Liver (tissue), 9 donors: Measurements from ENCODE around the gene ZNF487. TPM values are rescaled to one million over a fixed set of nuclear protein-coding genes. Genes with fewer than 3 reads are reported as not detected.

Experiments
- DNase-seq: peaks from one replicate; pipeline ENCODE4 v3.0.0-alpha.2; 2017; ENCODE audit warnings: low spot score
- H3K27ac ChIP-seq, 2 donors: one replicate each; pipeline ENCODE4 v1.7.0; 2013; ENCODE audit warnings: inconsistent platforms in 2 of 2, low read length in 2 of 2, control low read depth in 1 of 2, low read depth in 1 of 2, mild to moderate bottlenecking in 1 of 2
- H3K27me3 ChIP-seq, 4 donors: one replicate each; pipeline versions ENCODE4 v1.6.1 to v1.7.0; 2013; ENCODE audit warnings: low read length in 3 of 4, inconsistent platforms in 1 of 4, mild to moderate bottlenecking in 1 of 4, moderate library complexity in 1 of 4; ENCODE audit not compliant: control insufficient read depth in 4 of 4, insufficient read depth in 4 of 4
- H3K36me3 ChIP-seq, 4 donors: one replicate each; pipeline versions ENCODE4 v1.6.1 to v1.7.0; 2013; ENCODE audit warnings: low read length in 3 of 4, mild to moderate bottlenecking in 3 of 4, low read depth in 1 of 4, moderate library complexity in 1 of 4; ENCODE audit not compliant: control insufficient read depth in 4 of 4, insufficient read depth in 3 of 4
- H3K4me1 ChIP-seq, 4 donors: one replicate each; pipeline versions ENCODE4 v1.6.1 to v1.7.0; 2013; ENCODE audit warnings: low read length in 3 of 4, mild to moderate bottlenecking in 3 of 4, moderate library complexity in 1 of 4; ENCODE audit not compliant: control insufficient read depth in 4 of 4, insufficient read depth in 4 of 4
- H3K4me3 ChIP-seq, 3 donors: one replicate each; pipeline versions ENCODE4 v1.6.1 to v1.7.0; 2013; ENCODE audit warnings: low read length in 3 of 3, control low read depth in 1 of 3, low read depth in 1 of 3, mild to moderate bottlenecking in 1 of 3
- H3K9ac ChIP-seq, 2 donors: one replicate each; pipeline ENCODE4 v1.7.0; 2013; ENCODE audit warnings: low read length in 2 of 2, mild to moderate bottlenecking in 2 of 2, moderate library complexity in 2 of 2, control low read depth in 1 of 2, low read depth in 1 of 2
- H3K9me3 ChIP-seq, 4 donors: one replicate each; pipeline versions ENCODE4 v1.6.1 to v1.7.0; 2013; ENCODE audit warnings: low read length in 3 of 4; ENCODE audit not compliant: control insufficient read depth in 4 of 4
- ATF3 ChIP-seq: IDR thresholded peaks from 2 replicates; pipeline ENCODE4 v1.6.1; 2016; ENCODE audit warnings: antibody characterized with exemption
- CTCF ChIP-seq: fragments of 150-350 bp; IDR thresholded peaks from 2 replicates; pipeline ENCODE4 v1.5.1; 2017; ENCODE audit warnings: improper control_type of control experiment, low read depth, low read length; ENCODE audit not compliant: missing input control
- EGR1 ChIP-seq, 2 donors: IDR thresholded peaks; 2 replicates each; pipeline ENCODE4 v1.6.1; 2016 to 2018; ENCODE audit warnings: antibody characterized with exemption in 2 of 2, low read depth in 2 of 2
- FOXA1 ChIP-seq: IDR thresholded peaks from 2 replicates; pipeline ENCODE4 v1.6.1; 2016; ENCODE audit warnings: antibody characterized with exemption
- FOXA2 ChIP-seq: IDR thresholded peaks from 2 replicates; pipeline ENCODE4 v1.6.1; 2016; ENCODE audit warnings: antibody characterized with exemption
- GABPA ChIP-seq, 2 donors: IDR thresholded peaks in 1 of 2; conservative IDR thresholded peaks in 1 of 2; 2 replicates each; pipeline ENCODE4 v1.6.1; 2016; ENCODE audit warnings: antibody characterized with exemption in 2 of 2, mild to moderate bottlenecking in 1 of 2, moderate library complexity in 1 of 2
- HNF4A ChIP-seq, 2 donors: conservative IDR thresholded peaks; 2 replicates each; pipeline ENCODE4 v1.6.1; 2016; ENCODE audit warnings: antibody characterized with exemption in 2 of 2, mild to moderate bottlenecking in 2 of 2
- HNF4G ChIP-seq: IDR thresholded peaks from 2 replicates; pipeline ENCODE4 v1.6.1; 2016; ENCODE audit warnings: antibody characterized with exemption
- JUND ChIP-seq, 2 donors: IDR thresholded peaks; 2 replicates each; pipeline ENCODE4 v1.6.1; 2016; ENCODE audit warnings: antibody characterized with exemption in 2 of 2
- MAX ChIP-seq: IDR thresholded peaks from 2 replicates; pipeline ENCODE4 v1.6.1; 2016; ENCODE audit warnings: antibody characterized with exemption
- NR2F2 ChIP-seq: IDR thresholded peaks from 2 replicates; pipeline ENCODE4 v1.6.1; 2016; ENCODE audit warnings: antibody characterized with exemption
- RAD21 ChIP-seq, 2 donors: IDR thresholded peaks; 2 replicates each; pipeline ENCODE4 v1.6.1; 2016; ENCODE audit warnings: antibody characterized with exemption in 2 of 2, mild to moderate bottlenecking in 2 of 2
- RXRA ChIP-seq, 2 donors: IDR thresholded peaks; 2 replicates each; pipeline ENCODE4 v1.6.1; 2017 to 2018; ENCODE audit warnings: antibody characterized with exemption in 2 of 2, mild to moderate bottlenecking in 1 of 2
- SP1 ChIP-seq: IDR thresholded peaks from 2 replicates; pipeline ENCODE4 v1.6.1; 2018; ENCODE audit warnings: antibody characterized with exemption, mild to moderate bottlenecking
- TAF1 ChIP-seq: conservative IDR thresholded peaks from 2 replicates; pipeline ENCODE4 v1.6.1; 2016; ENCODE audit warnings: antibody characterized with exemption, mild to moderate bottlenecking
- YY1 ChIP-seq: IDR thresholded peaks from 2 replicates; pipeline ENCODE4 v1.6.1; 2016; ENCODE audit warnings: antibody characterized with exemption, mild to moderate bottlenecking
- ZBTB33 ChIP-seq: IDR thresholded peaks from 2 replicates; pipeline ENCODE4 v1.6.1; 2016; ENCODE audit warnings: antibody characterized with exemption
- WGBS: extraction: QIAGEN DNeasy Blood & Tissue Kit; methylation state at CpG from one replicate; pipeline ENCODE4 v1.1.7; 2013; 5-methylcytosine and 5-hydroxymethylcytosine counted together
- polyA plus RNA-seq, 2 donors: library from polyadenylated mRNA; stranded (reverse) in 1 of 2; unstranded in 1 of 2; fragments of 200-250 nt in 1 of 2; fragments of >200 nt in 1 of 2; fragmentation: Nextera tagmentation in 1 of 2; extraction: Ambion mirVana in 1 of 2; gene quantifications; one replicate each; pipeline versions ENCODE4 v1.2.1 to v1.2.3, GENCODE V29; 2013 to 2015
- total RNA-seq, 2 donors: library from RNA; depleted of rRNA; stranded (reverse); fragments of >200 nt; gene quantifications; one replicate each; pipeline ENCODE4 v1.2.3, GENCODE V29; 2014
- TF ChIP-seq, protein P1 (sequence below): IDR thresholded peaks from 2 replicates; pipeline ENCODE4 v1.6.1; 2016; ENCODE audit warnings: antibody characterized with exemption, mild to moderate bottlenecking
- donor health status: healthy.
- donor health status: healthy.
- donor health status: healthy.
- donor health status: healthy.
- donor health status: healthy.

ZNF487 gene
- total and polyA plus RNA-seq, 4 donors = 1.3 to 4.8 (median 1.9) TPM

DNA sequence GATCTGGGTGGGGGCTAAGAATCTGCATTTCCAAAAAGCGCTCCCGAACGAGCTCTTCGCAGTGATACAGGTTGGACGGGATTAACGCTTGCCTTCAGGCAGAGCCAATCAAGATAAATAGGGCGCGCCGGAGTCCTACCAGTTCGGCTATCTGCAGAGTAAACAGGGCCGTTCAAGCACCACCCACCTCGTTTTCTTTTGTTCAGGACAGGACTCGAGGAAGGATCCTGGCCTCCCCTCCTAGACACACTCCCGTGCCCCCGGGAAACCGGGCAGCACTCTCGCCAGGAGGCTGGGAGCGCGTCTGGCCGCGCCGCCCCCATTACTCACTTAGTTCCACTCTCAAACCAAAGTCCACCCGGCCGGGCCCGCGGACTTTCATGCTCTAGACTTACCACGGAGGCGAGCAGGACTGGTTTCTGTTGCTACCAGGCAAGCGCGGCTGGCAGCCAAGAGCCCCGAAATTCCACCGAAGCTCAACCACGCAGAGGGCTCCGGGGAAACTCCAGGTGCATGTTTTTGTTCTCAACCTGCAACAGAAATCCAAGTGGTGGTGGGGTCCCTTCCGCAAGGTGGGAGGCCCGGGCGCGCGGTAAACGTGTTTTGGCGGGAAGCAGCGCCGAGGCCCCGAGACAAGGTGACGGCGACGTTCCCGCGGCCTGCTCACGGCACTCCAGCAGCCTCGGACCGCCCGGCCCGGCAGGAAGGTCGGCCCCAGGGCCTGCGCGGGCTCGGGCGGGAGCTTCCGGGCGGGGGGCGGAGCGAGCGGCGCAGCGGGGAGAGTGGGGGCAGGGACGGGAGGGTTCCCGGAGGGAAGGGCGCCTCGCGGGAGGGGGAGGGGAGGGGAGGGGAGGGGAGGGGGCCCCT, 40.6 kb upstream of the ZNF487 start:
- peaks cover 9 to 65% (median 51%) of the 10 kb centered on the region in 4 donors for H3K4me1 ChIP-seq
- peak overlapping the region; percentile 83 to 87 (median 85) for H3K4me3 ChIP-seq
- no peaks in the 10 kb centered on the region for H3K9me3 ChIP-seq
- 1% methylated on average over 68 of the region's 71 CpGs for WGBS
- H3K9ac ChIP-seq = peak overlapping the region; percentile 49 to 63
- no peaks in the 10 kb centered on the region for H3K27me3 ChIP-seq
- TF ChIP-seq FOXA2 = peak; percentile 26
- TF ChIP-seq RAD21 (IDR thresholded peaks at IDR 0.05) = peak in 1 of 2 donors; percentile 18
- TF ChIP-seq GABPA (IDR thresholded peaks at IDR 0.05 in 1 of 2, conservative IDR thresholded peaks at IDR 0.05 in 1 of 2) = no peak
- peak; percentile 69 for TF ChIP-seq MAX
- peak; percentile 65 for TF ChIP-seq YY1
- TF ChIP-seq, protein P1, sequence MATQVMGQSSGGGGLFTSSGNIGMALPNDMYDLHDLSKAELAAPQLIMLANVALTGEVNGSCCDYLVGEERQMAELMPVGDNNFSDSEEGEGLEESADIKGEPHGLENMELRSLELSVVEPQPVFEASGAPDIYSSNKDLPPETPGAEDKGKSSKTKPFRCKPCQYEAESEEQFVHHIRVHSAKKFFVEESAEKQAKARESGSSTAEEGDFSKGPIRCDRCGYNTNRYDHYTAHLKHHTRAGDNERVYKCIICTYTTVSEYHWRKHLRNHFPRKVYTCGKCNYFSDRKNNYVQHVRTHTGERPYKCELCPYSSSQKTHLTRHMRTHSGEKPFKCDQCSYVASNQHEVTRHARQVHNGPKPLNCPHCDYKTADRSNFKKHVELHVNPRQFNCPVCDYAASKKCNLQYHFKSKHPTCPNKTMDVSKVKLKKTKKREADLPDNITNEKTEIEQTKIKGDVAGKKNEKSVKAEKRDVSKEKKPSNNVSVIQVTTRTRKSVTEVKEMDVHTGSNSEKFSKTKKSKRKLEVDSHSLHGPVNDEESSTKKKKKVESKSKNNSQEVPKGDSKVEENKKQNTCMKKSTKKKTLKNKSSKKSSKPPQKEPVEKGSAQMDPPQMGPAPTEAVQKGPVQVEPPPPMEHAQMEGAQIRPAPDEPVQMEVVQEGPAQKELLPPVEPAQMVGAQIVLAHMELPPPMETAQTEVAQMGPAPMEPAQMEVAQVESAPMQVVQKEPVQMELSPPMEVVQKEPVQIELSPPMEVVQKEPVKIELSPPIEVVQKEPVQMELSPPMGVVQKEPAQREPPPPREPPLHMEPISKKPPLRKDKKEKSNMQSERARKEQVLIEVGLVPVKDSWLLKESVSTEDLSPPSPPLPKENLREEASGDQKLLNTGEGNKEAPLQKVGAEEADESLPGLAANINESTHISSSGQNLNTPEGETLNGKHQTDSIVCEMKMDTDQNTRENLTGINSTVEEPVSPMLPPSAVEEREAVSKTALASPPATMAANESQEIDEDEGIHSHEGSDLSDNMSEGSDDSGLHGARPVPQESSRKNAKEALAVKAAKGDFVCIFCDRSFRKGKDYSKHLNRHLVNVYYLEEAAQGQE = peak; percentile 63
- peak in 1 of 2 donors; percentile 30 for TF ChIP-seq RXRA (IDR thresholded peaks at IDR 0.05)
- peak; percentile 28 for TF ChIP-seq ATF3
- no peak for TF ChIP-seq CTCF
- TF ChIP-seq SP1 = peak; percentile 62
- TF ChIP-seq ZBTB33 = no peak
- peak in 1 of 2 donors; percentile 37 for TF ChIP-seq EGR1 (IDR thresholded peaks at IDR 0.05; ENCODE audit: low read depth in 2 of 2)
- TF ChIP-seq HNF4A (conservative IDR thresholded peaks at IDR 0.05) = peak; percentile 79 to 81
- no peak for TF ChIP-seq NR2F2
- TF ChIP-seq FOXA1 = no peak
- TF ChIP-seq HNF4G = peak; percentile 56
- TF ChIP-seq TAF1 = no peak
- peak in 1 of 2 donors; percentile 47 for TF ChIP-seq JUND (IDR thresholded peaks at IDR 0.05)
- peak; percentile 85 for DNase-seq
- peak overlapping the region; percentile 95 to 97 for H3K27ac ChIP-seq
- peaks cover 10 to 23% (median 23%) of the 10 kb centered on the region in 4 donors for H3K36me3 ChIP-seq
